K562 (cell line): ENCODE measurements around the gene ZNF69. TPM values are rescaled to one million over a fixed set of nuclear protein-coding genes. Genes with fewer than 3 reads are reported as not detected.

ENCODE experiments used
- BACH1 ChIP-seq: fragments of 200-800 bp; sonication (Bioruptor generic); IDR thresholded peaks from 2 replicates; pipeline ENCODE4 v1.6.1; 2016; ENCODE audit warnings: missing genetic modification characterization, missing compliant biosample characterization
- BRD4 ChIP-seq: fragments of 200-600 bp; sonication (generic); IDR thresholded peaks from 2 replicates; pipeline ENCODE4 v1.6.1; 2017; ENCODE audit warnings: inconsistent platforms
- COPS2 ChIP-seq: fragments of 450-650 bp; conservative IDR thresholded peaks from 2 replicates; pipeline ENCODE4 v1.6.1; 2016; ENCODE audit warnings: mild to moderate bottlenecking, moderate library complexity
- FOXO4 ChIP-seq: fragments of 450-650 bp; formaldehyde crosslinking; IDR thresholded peaks from 2 replicates; pipeline ENCODE4 v1.4.0; 2020; ENCODE audit warnings: mild to moderate bottlenecking, moderate library complexity
- HEY1 ChIP-seq: fragments of 250-450 bp; sonication (Bioruptor Pico); IDR thresholded peaks from 2 replicates; pipeline ENCODE4 v1.5.0; 2020; ENCODE audit warnings: mild to moderate bottlenecking, moderate library complexity, borderline replicate concordance
- KLF16 ChIP-seq: IDR thresholded peaks from 2 replicates; pipeline ENCODE4 v1.6.1; 2016; ENCODE audit warnings: antibody characterized with exemption
- MGA ChIP-seq: fragments of 450-650 bp; IDR thresholded peaks from 2 replicates; pipeline ENCODE4 v1.6.1; 2016; ENCODE audit warnings: mild to moderate bottlenecking, moderate library complexity
- TOE1 ChIP-seq, 2 experiments: fragments of 450-650 bp in 1 of 2; sonication (generic) in 1 of 2; formaldehyde crosslinking in 1 of 2; IDR thresholded peaks; 2 replicates each; pipeline versions ENCODE4 v1.7.1 to v1.8.0; 2016 to 2022; ENCODE audit warnings: borderline replicate concordance in 2 of 2, mild to moderate bottlenecking in 2 of 2, antibody characterized with exemption in 1 of 2, inconsistent platforms in 1 of 2, low read depth in 1 of 2, missing genetic modification reagents in 1 of 2, moderate library complexity in 1 of 2
- ZNF280B ChIP-seq: fragments of 250-450 bp; sonication (Bioruptor Pico); IDR thresholded peaks from 2 replicates; pipeline ENCODE4 v1.5.1; 2021; ENCODE audit warnings: mild to moderate bottlenecking
- polyA plus RNA-seq, 8 experiments: library from polyadenylated mRNA; depleted of rRNA in 4 of 8; stranded (reverse) in 5 of 8; unstranded in 3 of 8; fragments of >200 nt; fragmentation: Nextera tagmentation in 2 of 8; fragmentation: Illumina TruSeq in 1 of 8; extraction: Ambion mirVana in 2 of 8; extraction: Trizol in 1 of 8; gene quantifications; 2 replicates each; pipeline versions ENCODE4 v1.2.1 to v1.2.3, GENCODE V29; 2011 to 2014; ENCODE audit warnings: inconsistent platforms in 1 of 8, missing spikeins in 1 of 8
- total RNA-seq, 7 experiments: library from RNA; depleted of rRNA in 6 of 7; stranded (reverse); fragments of >200 nt in 6 of 7; fragmentation: Illumina TruSeq in 2 of 7; extraction: Trizol in 2 of 7; gene quantifications; 2 replicates each; pipeline versions ENCODE4 v1.2.1 to v1.2.3, GENCODE V29; 2011 to 2021; ENCODE audit warnings: low replicate concordance in 1 of 7
- TF ChIP-seq, protein P1 (sequence below), 2 experiments: fragments of 450-650 bp in 1 of 2; sonication (generic) in 1 of 2; formaldehyde crosslinking; conservative IDR thresholded peaks; 2 replicates each; pipeline versions ENCODE4 v1.4.0 to v1.8.1; 2020 to 2022; ENCODE audit warnings: mild to moderate bottlenecking in 1 of 2, missing genetic modification reagents in 1 of 2

ZNF69 gene
- total and polyA plus RNA-seq, 9 of the 15 experiments (the other 6 are each of a cell fraction or from before 2014, with no cell fraction given), result 2.3 to 5.4 (median 3.6) TPM

DNA sequence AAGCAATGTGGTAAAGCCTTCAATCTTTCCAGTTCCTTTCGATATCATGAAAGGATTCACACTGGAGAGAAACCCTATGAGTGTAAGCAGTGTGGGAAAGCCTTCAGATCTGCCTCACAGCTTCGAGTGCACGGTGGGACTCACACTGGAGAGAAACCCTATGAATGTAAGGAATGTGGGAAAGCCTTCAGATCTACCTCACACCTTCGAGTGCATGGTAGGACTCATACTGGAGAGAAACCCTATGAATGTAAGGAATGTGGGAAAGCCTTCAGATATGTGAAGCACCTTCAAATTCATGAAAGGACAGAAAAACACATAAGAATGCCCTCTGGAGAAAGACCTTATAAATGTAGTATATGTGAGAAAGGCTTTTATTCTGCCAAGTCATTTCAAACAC is 61.6 kb downstream of the ZNF69 start (continued):
- TF ChIP-seq MGA, result peak; percentile 19; the same call in 1 of the 2 replicates
- TF ChIP-seq HEY1, result no peak
- no peak for TF ChIP-seq COPS2
- TF ChIP-seq KLF16, result no peak
- no peak for TF ChIP-seq BRD4
- TF ChIP-seq, protein P1, sequence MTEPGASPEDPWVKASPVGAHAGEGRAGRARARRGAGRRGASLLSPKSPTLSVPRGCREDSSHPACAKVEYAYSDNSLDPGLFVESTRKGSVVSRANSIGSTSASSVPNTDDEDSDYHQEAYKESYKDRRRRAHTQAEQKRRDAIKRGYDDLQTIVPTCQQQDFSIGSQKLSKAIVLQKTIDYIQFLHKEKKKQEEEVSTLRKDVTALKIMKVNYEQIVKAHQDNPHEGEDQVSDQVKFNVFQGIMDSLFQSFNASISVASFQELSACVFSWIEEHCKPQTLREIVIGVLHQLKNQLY (CRISPR knock-in tag; conservative IDR thresholded peaks at IDR 0.05), result no peak
- TF ChIP-seq FOXO4, result no peak
- TF ChIP-seq ZNF280B (CRISPR knock-in tag), result peak; percentile 81; the same call in 1 of the 2 replicates
- TF ChIP-seq BACH1, result no peak
- no peak for TF ChIP-seq TOE1 (IDR thresholded peaks at IDR 0.05; ENCODE audit: borderline replicate concordance)
- no peak for TF ChIP-seq TOE1 (CRISPR knock-in tag; IDR thresholded peaks at IDR 0.05; ENCODE audit: borderline replicate concordance, low read depth)
